ENCODE measurements around the gene KRT73. TPM values are rescaled to one million over a fixed set of nuclear protein-coding genes. Genes with fewer than 3 reads are reported as not detected.

Gene KRT73
- total RNA-seq, 4 donors from 2014 or later, result 3.0 to 15.3 (median 6.0) TPM

DNA sequence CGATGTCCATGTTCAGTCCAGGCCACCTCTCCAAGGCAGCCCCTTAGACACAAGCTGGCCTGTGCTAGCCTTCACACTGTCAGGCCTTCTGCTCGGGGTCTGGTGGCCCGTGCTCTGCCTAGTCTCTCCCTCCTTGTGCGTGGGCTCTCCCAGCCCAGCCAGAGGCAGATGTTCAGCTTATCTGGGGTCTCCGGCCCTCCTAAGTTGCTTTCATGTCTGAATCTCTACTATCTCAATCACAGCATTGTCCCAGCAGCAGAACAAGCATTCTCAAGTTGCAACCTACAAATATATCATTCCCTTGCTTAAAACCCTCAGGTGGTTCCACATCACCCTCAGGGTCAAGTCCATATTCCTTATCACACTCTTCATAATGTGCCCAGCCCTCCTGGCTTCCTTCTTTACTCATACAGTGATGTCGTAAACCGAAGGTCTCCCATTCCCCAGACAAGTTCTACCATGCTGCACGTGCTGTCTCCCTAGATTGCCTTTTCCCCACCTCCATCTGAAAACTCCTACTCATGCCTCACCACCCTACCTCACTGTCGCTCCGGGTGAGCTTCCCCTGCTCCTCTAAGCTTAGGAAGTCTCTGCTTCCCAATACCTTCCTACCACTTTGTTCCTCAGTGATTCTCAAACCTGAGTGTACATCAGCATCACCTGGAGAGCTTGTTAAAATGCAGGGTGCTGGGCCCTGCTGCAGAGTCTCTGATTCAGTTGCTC lies 1.5 kb downstream of the KRT73 start:
- no peak for DNase-seq (ENCODE audit: low spot score in 2 of 2)
- intact Hi-C loops (cut with DNase I; ENCODE audit: low total_unique reads), result no loop called here
- WGBS, 2 donors, result 87 to 90% methylated on average over 10 of the region's 10 CpGs
- no peak overlapping the region for H3K4me3 ChIP-seq (ENCODE audit: low read depth, poor library complexity, severe bottlenecking)
- TF ChIP-seq, protein P1, sequence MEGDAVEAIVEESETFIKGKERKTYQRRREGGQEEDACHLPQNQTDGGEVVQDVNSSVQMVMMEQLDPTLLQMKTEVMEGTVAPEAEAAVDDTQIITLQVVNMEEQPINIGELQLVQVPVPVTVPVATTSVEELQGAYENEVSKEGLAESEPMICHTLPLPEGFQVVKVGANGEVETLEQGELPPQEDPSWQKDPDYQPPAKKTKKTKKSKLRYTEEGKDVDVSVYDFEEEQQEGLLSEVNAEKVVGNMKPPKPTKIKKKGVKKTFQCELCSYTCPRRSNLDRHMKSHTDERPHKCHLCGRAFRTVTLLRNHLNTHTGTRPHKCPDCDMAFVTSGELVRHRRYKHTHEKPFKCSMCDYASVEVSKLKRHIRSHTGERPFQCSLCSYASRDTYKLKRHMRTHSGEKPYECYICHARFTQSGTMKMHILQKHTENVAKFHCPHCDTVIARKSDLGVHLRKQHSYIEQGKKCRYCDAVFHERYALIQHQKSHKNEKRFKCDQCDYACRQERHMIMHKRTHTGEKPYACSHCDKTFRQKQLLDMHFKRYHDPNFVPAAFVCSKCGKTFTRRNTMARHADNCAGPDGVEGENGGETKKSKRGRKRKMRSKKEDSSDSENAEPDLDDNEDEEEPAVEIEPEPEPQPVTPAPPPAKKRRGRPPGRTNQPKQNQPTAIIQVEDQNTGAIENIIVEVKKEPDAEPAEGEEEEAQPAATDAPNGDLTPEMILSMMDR (IDR thresholded peaks at IDR 0.05), result no peak
- TF ChIP-seq POLR2A (IDR thresholded peaks at IDR 0.05), result no peak

DNA sequence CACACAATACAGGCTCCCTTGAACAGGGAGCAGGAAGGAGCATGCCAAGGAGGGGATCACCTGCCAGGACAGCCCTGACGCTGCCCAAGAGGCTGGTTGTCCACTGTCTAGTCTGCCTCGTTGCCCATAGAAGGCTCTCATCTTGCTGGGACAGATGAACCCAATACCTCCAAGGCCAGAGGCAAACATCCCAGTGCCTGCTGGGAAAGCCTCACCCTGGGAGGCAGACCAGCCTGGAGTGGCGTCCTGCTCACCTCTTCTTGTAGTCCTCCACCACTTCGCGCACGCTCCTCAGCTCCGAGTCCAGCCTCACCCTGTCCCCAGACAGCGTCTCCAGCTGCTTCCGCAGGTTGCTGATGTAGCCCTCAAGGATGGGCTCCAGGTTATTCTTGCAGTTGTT lies 2.4 kb downstream of the KRT73 start:
- H3K4me3 ChIP-seq (ENCODE audit: low read depth, poor library complexity, severe bottlenecking), result no peak overlapping the region
- intact Hi-C loops (cut with DNase I; ENCODE audit: low total_unique reads), result no loop called here
- DNase-seq (ENCODE audit: low spot score in 2 of 2), result no peak
- TF ChIP-seq, protein P1 (IDR thresholded peaks at IDR 0.05), result no peak
- no peak for TF ChIP-seq POLR2A (IDR thresholded peaks at IDR 0.05)
- 90 to 95% methylated on average over 7 to 9 of the region's 9 CpGs for whole genome bisulfite sequencing, 2 donors

DNA sequence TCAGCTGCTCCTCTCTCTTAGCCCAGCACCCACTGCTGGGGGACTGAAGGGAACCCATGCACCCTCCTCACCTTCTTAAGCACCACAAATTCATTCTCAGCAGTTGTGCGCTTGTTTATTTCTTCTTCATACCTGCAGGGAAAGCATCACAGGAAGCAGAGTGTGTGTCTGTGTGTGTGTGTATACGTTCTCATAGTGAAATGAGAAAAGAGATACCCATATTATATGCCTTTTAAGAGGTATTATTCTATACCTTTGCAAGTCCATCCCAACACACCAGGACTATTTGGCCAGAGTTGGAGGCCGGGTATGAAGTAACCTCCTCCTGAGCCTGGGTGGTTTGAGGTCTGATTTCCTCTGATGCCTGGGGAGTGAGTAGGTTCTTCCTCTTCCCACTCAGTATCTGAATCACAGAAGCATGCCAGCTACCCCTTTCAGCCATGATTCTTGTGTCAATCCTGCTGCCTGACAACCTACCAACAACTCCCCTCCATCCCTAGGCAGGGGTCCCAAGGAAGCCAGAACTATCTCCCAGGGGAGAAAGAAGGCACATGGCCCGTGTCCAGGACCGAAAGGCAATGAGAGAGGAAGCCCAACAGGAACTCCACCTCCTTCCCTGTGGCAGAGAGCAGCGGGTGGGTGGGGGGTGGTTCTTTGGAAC lies 3.0 kb downstream of the KRT73 start:
- TF ChIP-seq POLR2A (IDR thresholded peaks at IDR 0.05), result no peak
- TF ChIP-seq, protein P1 (IDR thresholded peaks at IDR 0.05), result no peak
- intact Hi-C loops (cut with DNase I; ENCODE audit: low total_unique reads), result no loop called here
- no peak overlapping the region for H3K4me3 ChIP-seq (ENCODE audit: low read depth, poor library complexity, severe bottlenecking)
- no peak for DNase-seq (ENCODE audit: low spot score in 2 of 2)
- 48 to 63% methylated on average over 6 of the region's 6 CpGs for WGBS, 2 donors

DNA sequence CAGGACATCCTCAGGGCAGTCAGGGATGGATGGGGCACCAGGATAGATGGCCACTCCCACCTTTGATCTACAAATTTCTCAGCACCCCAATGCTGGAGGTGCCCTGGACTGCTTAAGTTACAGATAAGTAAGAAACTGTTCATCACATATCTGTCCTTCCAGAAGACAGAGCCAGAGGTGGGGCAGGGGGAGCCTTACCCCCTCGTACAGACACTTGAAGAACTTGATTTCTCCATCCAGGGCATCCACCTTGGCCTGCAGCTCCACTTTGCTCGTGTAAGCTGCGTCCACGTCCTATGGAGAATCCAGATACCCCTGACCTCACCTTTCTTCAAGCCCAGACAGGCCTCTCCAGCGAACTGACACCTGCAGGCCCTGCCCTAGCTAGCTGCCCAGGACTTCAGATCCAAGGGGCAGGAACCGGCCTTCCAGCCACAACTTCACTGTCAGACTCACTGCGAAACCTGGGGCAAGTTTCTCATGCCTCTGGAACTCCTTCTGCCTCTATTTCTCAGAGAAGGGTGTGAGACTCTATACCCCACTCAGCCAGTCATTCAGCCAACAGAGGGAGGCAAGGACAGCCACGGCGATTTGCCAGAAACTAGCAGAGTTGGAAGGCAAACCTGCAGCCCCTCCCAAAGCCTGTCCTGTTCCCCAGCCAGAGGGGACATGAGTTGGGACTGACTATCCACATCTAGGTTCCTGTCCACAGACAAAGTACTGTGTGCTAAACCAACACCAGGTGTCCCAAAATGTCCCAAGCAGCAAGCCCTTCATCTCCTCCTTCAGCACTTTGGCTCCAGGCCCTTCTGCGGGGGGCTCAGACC lies 3.8 kb downstream of the KRT73 start:
- no peak for DNase-seq (ENCODE audit: low spot score in 2 of 2)
- intact Hi-C loops (cut with DNase I; ENCODE audit: low total_unique reads), result no loop called here

DNA sequence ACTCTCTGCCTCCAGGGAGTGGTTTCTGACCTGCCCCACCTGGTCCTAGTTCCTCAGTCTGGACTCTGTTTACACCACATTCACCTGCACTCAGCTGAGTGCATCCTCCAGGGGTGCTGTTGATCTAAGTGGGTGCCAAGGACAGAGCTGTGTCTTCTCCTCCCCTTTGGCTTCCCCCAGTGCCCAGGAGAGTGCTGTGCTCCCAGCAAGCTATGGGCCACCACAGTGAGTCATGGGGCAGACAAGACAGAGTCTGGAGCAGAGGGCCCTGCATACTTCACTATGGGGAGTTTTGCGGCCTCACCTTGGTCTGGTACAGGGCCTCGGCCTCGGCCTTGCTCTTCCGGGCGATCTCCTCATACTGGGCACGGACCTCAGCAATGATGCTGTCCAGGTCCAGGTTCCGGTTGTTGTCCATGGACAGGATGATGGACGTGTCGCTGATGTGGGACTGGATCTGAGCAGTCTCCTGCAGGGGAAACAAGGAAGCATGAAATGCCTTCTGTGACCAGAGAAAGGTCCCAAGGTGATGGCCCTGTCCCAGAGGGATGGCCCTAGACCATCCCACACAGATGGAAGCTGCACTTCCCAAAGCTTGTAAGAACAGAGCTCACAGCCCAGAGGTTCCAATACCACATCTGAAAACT lies 4.9 kb downstream of the KRT73 start:
- 95% methylated on average over 9 of the region's 9 CpGs for WGBS, 2 donors
- TF ChIP-seq, protein P1 (IDR thresholded peaks at IDR 0.05), result no peak
- no peak for TF ChIP-seq POLR2A (IDR thresholded peaks at IDR 0.05)

More for the DNA sequence above, 3.8 kb downstream of the KRT73 start:
- TF ChIP-seq, protein P1 (IDR thresholded peaks at IDR 0.05), result no peak
- TF ChIP-seq POLR2A (IDR thresholded peaks at IDR 0.05), result no peak
- WGBS, 2 donors, result 80 to 82% methylated on average over 10 of the region's 10 CpGs
- H3K4me3 ChIP-seq (ENCODE audit: low read depth, poor library complexity, severe bottlenecking), result no peak overlapping the region

More for the DNA sequence above, 4.9 kb downstream of the KRT73 start:
- no peak for DNase-seq (ENCODE audit: low spot score in 2 of 2)
- intact Hi-C loops (cut with DNase I; ENCODE audit: low total_unique reads), result no loop called here
- no peak overlapping the region for H3K4me3 ChIP-seq (ENCODE audit: low read depth, poor library complexity, severe bottlenecking)
